ENCODE data around the gene OBP2B. TPM values are rescaled to one million over a fixed set of nuclear protein-coding genes. Genes with fewer than 3 reads are reported as not detected.
"Not testable (repeated sequence)": the region's sequence is repeated elsewhere in the genome, so short reads cannot be mapped to it uniquely, and the experiment has no call there.

The OBP2B gene
- total RNA-seq, 1 donor from 2014 or later: not detected

- peak; percentile 59 for DNase-seq
- peak; percentile 61 for ATAC-seq
Measured at GRCh38 chr9:133225171-133226011, 16.3 kb upstream of the OBP2B start.

DNA sequence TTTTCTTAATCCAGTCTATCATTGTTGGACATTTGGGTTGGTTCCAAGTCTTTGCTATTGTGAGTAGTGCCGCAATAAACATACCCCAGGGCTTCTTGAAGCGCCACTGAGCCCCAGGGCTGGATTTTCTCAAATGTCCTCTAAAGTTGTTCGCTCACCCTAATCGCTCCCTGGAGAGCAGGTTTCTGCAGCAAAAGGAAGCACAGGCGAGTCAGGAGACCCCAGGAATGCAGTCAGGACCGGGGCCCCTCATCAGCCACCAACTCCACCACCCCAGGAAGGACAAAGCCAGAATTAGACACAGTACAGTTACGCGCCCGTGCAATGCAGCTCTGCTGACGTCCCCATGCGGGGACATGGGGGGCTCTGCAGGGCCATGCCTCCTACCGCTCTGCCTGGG lies 15.7 kb upstream of the OBP2B start:
- DNase-seq: no peak
- no peak for ATAC-seq
- intact Hi-C loops (cut with micrococcal nuclease): no loop called here

More at GRCh38 chr9:133225171-133226011, 16.3 kb upstream of the OBP2B start:
- intact Hi-C loops (cut with micrococcal nuclease): no loop called here

DNA sequence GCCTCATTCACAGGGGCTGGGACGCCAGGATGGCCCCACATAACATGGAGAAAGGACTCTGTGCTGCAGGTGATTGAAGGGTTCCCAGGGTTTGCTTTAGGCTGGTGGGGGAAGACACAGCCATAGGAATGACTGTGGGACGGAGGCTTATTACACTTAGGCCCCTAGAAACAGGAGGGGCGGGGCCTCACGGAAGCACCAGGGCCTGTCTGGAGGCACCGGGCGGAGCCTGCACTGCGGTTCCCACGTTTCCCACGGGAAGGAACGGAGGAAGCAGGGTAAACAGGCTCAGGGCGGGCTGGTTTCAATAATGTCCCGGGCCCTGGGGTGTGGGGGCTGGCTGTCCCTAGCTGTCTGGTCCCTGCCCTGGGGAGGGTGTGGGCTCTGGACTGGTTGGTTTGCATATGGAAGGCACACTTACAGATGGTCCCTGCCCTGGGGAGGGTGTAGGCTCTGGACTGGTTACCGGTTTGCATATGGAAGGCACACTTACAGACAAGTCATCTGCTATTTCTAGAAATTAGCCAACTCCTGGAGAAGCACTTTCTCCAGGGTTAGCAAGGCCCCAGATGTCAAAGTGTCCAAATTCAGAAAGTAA lies 14.2 kb upstream of the OBP2B start:
- intact Hi-C loops (cut with micrococcal nuclease): not testable (repeated sequence)
- ATAC-seq: peak; percentile 82
- DNase-seq: peak; percentile 72

- peak; percentile 22 for DNase-seq
- intact Hi-C loops (cut with micrococcal nuclease); ATAC-seq: not testable (repeated sequence)
Measured at GRCh38 chr9:133221994-133222393, 12.9 kb upstream of the OBP2B start.

DNA sequence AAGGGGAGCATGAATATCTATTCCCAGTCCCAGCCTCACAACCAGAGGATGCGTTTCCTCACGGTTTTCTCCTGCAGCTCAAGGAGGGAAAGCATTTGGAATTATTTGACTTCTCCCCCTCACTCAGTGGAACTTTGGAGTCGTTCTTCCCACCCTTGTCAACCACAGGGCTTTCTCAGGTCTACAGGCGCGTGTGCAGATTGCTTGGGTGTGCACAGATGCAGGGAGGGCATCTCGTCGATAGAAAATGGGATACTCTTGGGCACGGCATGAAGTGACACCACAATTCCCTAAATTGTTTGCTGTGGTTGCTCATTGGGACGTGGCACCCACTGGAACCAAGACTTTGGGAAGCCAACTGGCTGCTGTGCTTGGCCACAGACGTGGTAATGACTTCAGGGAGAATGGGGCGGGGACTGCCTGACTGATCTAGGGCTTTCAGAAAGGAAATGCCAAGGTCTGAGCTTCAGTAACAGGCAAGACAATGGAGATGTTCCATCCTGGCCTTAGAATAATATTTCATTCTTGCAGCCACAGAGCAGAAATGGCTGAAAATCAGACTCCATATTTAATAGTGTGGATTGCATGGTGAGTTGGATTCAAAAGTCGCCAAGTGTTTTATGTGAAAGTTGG lies 12.2 kb upstream of the OBP2B start:
- ATAC-seq (no peak), DNase-seq (no peak)
- intact Hi-C loops (cut with micrococcal nuclease): no loop called here

DNA sequence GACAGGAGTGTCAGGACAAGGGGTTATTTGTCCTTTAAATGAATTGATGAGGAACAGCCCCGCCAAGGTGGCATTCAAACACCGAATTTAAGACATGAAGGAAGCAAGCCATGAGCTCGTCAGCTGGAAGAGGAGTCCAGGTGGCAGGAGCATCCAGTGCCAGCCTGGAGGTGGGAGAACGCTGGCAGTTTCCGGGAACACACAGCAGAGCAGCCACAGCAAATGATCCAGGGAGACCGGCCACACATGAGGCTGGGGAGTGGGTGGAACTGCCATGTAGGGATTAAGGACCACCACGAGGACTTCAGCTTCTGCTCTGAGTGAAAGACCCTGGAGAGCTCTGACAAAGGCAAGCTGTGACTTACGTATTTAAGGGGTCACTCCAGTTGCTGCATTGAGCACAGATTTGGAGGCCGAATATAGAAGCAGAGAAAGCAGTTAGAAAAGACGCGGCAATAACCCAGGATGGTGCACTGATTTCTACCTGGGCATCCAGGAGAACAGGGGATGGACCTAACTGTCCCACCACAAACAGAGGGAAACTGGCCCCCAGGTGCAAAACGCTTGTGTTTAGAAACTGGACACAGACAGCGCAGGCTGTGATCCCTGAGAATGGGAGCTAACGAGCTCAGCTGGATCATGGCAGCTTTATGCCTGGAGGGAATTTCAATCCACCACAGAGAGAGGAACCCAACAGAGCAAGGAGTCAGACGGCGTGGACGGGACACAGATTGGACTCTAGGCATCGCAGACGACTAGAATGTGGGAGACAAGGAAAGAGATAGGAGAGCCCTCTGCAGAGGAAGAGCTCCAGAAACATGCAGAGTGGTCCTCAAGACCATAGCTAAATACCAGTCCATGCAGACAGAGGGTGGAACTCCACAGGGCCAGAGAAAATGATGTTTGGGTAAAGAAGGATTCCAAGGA lies 9.3 kb upstream of the OBP2B start:
- ATAC-seq; DNase-seq; intact Hi-C loops (cut with micrococcal nuclease): not testable (repeated sequence)

- ATAC-seq; intact Hi-C loops (cut with micrococcal nuclease); DNase-seq: not testable (repeated sequence)
Measured at GRCh38 chr9:133217333-133217988, 8.4 kb upstream of the OBP2B start.

GRCh38 chr9:133214276-133214675 lies 5.2 kb upstream of the OBP2B start:
- ATAC-seq; DNase-seq; intact Hi-C loops (cut with micrococcal nuclease): not testable (repeated sequence)

DNA sequence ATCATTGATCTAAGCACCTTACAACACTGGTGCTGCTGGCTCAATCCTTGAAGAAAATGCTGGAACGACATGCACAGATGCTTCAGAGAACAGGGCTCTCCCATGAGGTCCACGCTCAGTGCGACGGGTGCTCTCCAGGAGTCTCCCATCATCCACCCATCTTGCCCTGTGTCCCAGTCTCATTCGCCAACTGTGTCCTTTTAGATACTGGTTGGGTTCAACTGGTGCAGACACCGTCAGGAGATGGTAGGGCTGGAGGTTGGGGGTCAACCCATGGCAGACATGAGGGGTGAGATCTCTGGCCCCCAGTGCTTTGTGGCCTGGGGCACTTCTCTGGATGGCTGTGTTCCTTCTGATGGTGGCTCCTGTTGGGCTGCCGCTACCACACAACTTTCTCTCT lies 1.6 kb upstream of the OBP2B start:
- intact Hi-C loops (cut with micrococcal nuclease): no loop called here
- DNase-seq (no peak), ATAC-seq (no peak)

DNA sequence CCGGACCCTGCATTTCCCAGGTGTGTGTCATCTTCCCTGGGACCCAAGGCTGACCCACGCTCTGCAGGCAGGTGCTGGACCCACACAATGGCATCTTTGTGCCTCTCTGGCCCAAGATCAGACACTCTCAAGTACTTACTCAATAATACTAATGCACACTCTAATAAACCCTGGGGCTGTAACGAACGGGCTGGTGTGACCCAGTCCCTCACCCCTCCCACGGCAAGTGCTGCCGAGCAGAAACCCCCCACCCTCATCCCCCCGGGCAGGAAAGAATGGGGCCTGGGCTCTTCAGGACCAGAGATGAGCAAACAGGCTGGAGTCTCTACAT lies 1.1 kb upstream of the OBP2B start:
- DNase-seq (no peak), ATAC-seq (no peak)
- intact Hi-C loops (cut with micrococcal nuclease): no loop called here

- intact Hi-C loops (cut with micrococcal nuclease); ATAC-seq; DNase-seq: not testable (repeated sequence)
Measured at GRCh38 chr9:133209327-133210201, 514 bp upstream of the OBP2B start.

GRCh38 chr9:133208171-133208879 lies 725 bp downstream of the OBP2B start:
- DNase-seq; intact Hi-C loops (cut with micrococcal nuclease); ATAC-seq: not testable (repeated sequence)

DNA sequence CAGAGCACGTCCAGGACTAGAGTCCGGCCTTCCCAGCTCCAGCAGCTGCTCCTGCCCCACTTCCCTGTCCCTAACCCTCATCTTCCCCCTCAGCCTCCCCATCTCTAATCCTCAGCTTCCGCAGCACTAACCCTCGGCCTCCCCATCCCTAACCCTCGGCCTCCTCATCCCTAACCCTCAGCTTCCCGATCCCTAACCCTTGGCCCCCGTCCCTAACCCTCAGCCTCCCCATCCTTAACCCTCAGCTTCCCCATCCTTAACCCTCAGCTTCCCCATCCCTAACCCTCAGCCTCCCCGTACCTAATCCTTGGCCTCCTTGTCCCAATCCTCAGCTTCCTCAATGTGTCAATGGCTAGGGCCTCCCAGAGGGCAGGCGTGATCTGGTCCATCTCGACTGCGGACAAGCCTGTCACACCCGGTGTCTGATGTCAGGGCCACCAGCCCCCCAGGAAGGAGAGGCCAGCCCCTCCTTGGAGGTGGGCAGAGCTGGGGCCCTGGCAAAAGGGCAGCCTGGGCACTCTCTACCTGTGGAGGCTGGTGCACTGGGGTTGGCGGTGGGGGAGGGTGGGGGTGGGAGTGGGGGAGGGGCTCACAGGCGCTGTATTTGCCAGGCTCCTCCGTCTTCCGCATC lies 1.4 kb downstream of the OBP2B start:
- ATAC-seq (no peak), DNase-seq (no peak)
- intact Hi-C loops (cut with micrococcal nuclease): no loop called here

- intact Hi-C loops (cut with micrococcal nuclease): no loop called here
- ATAC-seq: no peak
- no peak for DNase-seq
Measured at GRCh38 chr9:133207021-133207531, 2.0 kb downstream of the OBP2B start.

- DNase-seq (no peak), ATAC-seq (no peak)
- intact Hi-C loops (cut with micrococcal nuclease): no loop called here
Measured at GRCh38 chr9:133205996-133206931, 2.8 kb downstream of the OBP2B start.
